Measurements from ENCODE around the gene USP48.

DNA sequence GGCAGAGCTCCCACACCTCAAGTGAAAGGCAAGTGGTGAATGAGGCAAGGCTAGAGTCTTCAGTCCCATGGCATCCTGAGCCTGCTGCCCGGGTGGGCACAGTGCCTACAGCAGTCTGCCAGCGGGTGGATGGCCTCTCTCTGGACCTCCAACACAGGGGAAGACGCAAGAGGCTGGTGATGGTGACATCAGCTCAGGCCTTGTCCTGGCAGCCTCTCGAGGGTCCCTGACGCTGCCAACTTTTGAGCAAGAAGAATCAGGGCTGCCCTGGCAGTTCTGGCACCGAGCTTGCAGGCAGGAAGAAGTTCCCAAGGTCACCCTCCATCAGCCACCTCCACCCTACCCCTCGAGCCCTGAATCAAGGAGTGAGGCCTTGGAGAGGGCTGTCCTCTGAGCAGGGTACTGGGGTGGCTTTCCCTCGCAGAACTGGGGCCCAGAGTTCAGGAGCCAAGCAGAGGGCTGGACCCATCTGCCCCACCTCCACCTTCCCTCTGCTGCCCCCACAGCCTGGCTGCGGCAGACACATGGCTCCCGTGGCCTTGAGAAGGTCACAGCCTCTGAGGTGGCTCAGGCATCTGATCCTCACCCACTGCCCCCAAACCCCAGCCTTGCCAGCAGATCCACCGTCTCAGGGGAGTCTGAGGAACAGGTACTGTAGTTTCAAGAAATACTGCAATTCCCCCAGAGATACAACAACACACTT lies 119.5 kb downstream of the USP48 start:
- TF ChIP-seq, protein P1, sequence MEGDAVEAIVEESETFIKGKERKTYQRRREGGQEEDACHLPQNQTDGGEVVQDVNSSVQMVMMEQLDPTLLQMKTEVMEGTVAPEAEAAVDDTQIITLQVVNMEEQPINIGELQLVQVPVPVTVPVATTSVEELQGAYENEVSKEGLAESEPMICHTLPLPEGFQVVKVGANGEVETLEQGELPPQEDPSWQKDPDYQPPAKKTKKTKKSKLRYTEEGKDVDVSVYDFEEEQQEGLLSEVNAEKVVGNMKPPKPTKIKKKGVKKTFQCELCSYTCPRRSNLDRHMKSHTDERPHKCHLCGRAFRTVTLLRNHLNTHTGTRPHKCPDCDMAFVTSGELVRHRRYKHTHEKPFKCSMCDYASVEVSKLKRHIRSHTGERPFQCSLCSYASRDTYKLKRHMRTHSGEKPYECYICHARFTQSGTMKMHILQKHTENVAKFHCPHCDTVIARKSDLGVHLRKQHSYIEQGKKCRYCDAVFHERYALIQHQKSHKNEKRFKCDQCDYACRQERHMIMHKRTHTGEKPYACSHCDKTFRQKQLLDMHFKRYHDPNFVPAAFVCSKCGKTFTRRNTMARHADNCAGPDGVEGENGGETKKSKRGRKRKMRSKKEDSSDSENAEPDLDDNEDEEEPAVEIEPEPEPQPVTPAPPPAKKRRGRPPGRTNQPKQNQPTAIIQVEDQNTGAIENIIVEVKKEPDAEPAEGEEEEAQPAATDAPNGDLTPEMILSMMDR (tag by site-specific recombination; IDR thresholded peaks at IDR 0.05): peak; percentile 12; the same call in 1 of the 2 replicates
- no peak for TF ChIP-seq ZNF701 (tag by site-specific recombination; IDR thresholded peaks at IDR 0.05)
- no peak for TF ChIP-seq SP2 (tag by site-specific recombination; IDR thresholded peaks at IDR 0.05)
- TF ChIP-seq, protein P2, sequence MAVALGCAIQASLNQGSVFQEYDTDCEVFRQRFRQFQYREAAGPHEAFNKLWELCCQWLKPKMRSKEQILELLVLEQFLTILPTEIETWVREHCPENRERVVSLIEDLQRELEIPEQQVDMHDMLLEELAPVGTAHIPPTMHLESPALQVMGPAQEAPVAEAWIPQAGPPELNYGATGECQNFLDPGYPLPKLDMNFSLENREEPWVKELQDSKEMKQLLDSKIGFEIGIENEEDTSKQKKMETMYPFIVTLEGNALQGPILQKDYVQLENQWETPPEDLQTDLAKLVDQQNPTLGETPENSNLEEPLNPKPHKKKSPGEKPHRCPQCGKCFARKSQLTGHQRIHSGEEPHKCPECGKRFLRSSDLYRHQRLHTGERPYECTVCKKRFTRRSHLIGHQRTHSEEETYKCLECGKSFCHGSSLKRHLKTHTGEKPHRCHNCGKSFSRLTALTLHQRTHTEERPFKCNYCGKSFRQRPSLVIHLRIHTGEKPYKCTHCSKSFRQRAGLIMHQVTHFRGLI (tag by site-specific recombination; IDR thresholded peaks at IDR 0.05): no peak
- no peak for TF ChIP-seq PRDM1 (tag by site-specific recombination; IDR thresholded peaks at IDR 0.05)
- TF ChIP-seq SALL2 (tag by site-specific recombination; IDR thresholded peaks at IDR 0.05; ENCODE audit: borderline replicate concordance): no peak
- TF ChIP-seq ZNF121 (tag by site-specific recombination; IDR thresholded peaks at IDR 0.05): no peak
- TF ChIP-seq ZNF585B (tag by site-specific recombination; IDR thresholded peaks at IDR 0.05): no peak
